ENCODE data around the gene CTRB2. TPM values are rescaled to one million over a fixed set of nuclear protein-coding genes. Genes with fewer than 3 reads are reported as not detected.

CTRB2 gene
- total RNA-seq, 1 donor from 2014 or later, result not detected

DNA sequence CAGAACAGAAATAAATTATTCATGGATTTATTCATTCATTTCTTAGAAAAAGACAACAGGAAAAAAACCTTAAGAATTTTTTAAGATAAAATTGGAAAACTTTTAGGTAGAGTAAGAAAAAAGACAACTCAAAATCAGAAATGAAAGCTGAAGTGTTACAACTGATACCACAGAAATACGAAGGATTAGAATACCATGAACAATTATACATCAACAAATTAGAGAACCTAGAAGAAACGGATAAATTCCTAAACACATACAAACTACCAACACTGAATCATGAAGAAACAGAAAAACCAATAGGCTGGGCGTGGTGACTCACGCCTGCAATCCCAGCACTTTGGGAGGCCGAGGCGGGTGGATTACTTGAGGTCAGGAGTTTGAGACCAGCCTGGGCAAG is 27.8 kb downstream of the CTRB2 start:
- Histone ChIP-seq H3K9ac (ENCODE audit: low read depth in 1 of 3, low read length in 3 of 3) (no peak overlapping the region), H3K9me3 (ENCODE audit: control insufficient read depth in 3 of 3, low read length in 3 of 3) (peaks cover 5 to 13% (median 5%) of the 10 kb centered on the region in 3 donors)

DNA sequence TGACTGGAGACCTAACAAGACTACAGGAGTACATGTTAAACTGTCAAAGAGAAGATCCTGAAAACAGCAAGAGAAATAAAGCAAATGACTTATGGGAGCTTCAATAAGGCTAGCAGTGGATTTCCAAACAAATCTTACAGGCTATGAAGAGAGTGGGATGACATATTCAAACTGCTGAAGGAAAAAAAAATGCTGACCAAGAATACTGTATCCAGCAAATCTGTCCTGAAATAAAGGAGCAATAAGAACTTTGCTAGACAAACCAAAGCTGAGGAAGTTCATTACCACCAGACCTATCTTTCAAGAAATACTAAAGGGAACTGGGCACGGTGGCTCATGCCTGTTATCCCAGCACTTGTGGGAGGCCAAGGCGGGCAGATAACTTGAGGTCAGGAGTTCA is 30.0 kb downstream of the CTRB2 start:
- H3K9me3 ChIP-seq (ENCODE audit: control insufficient read depth in 3 of 3, low read length in 3 of 3), result peaks cover 5 to 13% (median 10%) of the 10 kb centered on the region in 3 donors
- H3K27me3 ChIP-seq (ENCODE audit: control insufficient read depth in 3 of 3, insufficient read depth in 3 of 3, low read length in 3 of 3), result no peaks in the 10 kb centered on the region

More for the DNA sequence above, 27.8 kb downstream of the CTRB2 start:
- Histone ChIP-seq H3K4me1 (ENCODE audit: control insufficient read depth in 3 of 3, insufficient read depth in 3 of 3, low read length in 3 of 3) (no peaks in the 10 kb centered on the region), H3K27ac (ENCODE audit: low read depth, low read length) (no peak overlapping the region), H3K27me3 (ENCODE audit: control insufficient read depth in 3 of 3, insufficient read depth in 3 of 3, low read length in 3 of 3) (no peaks in the 10 kb centered on the region), H3K4me3 (ENCODE audit: low read length in 3 of 3) (no peak overlapping the region), H3K36me3 (ENCODE audit: control insufficient read depth in 3 of 3, insufficient read depth in 3 of 3, low read length in 3 of 3) (no peaks in the 10 kb centered on the region)

GRCh38 chr16:75175074-75175473 is 31.9 kb downstream of the CTRB2 start:
- no peak overlapping the region for H3K4me3 ChIP-seq (ENCODE audit: low read length in 3 of 3)
- no peaks in the 10 kb centered on the region for H3K27me3 ChIP-seq (ENCODE audit: control insufficient read depth in 3 of 3, insufficient read depth in 3 of 3, low read length in 3 of 3)
- no peak overlapping the region for H3K9ac ChIP-seq (ENCODE audit: low read depth in 1 of 3, low read length in 3 of 3)
- H3K4me1 ChIP-seq (ENCODE audit: control insufficient read depth in 3 of 3, insufficient read depth in 3 of 3, low read length in 3 of 3), result no peaks in the 10 kb centered on the region
- H3K36me3 ChIP-seq (ENCODE audit: control insufficient read depth in 3 of 3, insufficient read depth in 3 of 3, low read length in 3 of 3), result peaks cover 4 to 11% (median 10%) of the 10 kb centered on the region in 3 donors
- peaks cover 5 to 18% (median 17%) of the 10 kb centered on the region in 3 donors for H3K9me3 ChIP-seq (ENCODE audit: control insufficient read depth in 3 of 3, low read length in 3 of 3)
- no peak overlapping the region for H3K27ac ChIP-seq (ENCODE audit: low read depth, low read length)

More for the DNA sequence above, 30.0 kb downstream of the CTRB2 start:
- no peak overlapping the region for H3K27ac ChIP-seq (ENCODE audit: low read depth, low read length)
- no peaks in the 10 kb centered on the region for H3K36me3 ChIP-seq (ENCODE audit: control insufficient read depth in 3 of 3, insufficient read depth in 3 of 3, low read length in 3 of 3)
- no peak overlapping the region for H3K4me3 ChIP-seq (ENCODE audit: low read length in 3 of 3)
- H3K4me1 ChIP-seq (ENCODE audit: control insufficient read depth in 3 of 3, insufficient read depth in 3 of 3, low read length in 3 of 3), result no peaks in the 10 kb centered on the region
- no peak overlapping the region for H3K9ac ChIP-seq (ENCODE audit: low read depth in 1 of 3, low read length in 3 of 3)

- no peak overlapping the region for H3K27ac ChIP-seq (ENCODE audit: low read depth, low read length)
- H3K27me3 ChIP-seq (ENCODE audit: control insufficient read depth in 3 of 3, insufficient read depth in 3 of 3, low read length in 3 of 3), result no peaks in the 10 kb centered on the region
These were observed 34.4 kb downstream of the CTRB2 start for GRCh38 chr16:75172578-75172977.

DNA sequence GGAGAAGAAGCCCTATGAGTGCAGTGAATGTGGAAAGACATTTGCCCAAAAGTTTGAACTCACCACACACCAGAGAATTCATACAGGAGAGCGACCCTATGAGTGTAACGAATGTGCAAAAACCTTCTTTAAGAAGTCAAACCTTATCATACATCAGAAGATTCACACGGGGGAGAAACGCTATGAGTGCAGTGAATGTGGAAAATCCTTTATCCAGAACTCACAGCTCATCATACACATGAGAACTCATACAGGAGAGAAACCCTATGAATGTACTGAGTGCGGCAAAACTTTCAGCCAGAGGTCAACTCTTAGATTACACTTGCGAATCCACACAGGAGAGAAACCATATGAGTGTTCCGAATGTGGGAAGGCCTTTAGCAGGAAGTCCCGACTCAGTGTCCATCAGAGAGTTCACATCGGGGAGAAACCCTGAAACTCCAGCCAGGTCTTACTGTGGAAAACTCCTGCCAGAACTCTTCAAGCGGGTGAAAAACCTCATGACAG is 37.0 kb downstream of the CTRB2 start:
- Histone ChIP-seq H3K27ac (ENCODE audit: low read depth, low read length) (no peak overlapping the region), H3K9ac (ENCODE audit: low read depth in 1 of 3, low read length in 3 of 3) (no peak overlapping the region), H3K27me3 (ENCODE audit: control insufficient read depth in 3 of 3, insufficient read depth in 3 of 3, low read length in 3 of 3) (no peaks in the 10 kb centered on the region), H3K9me3 (ENCODE audit: control insufficient read depth in 3 of 3, low read length in 3 of 3) (peaks cover 0 to 34% (median 19%) of the 10 kb centered on the region in 3 donors), H3K4me1 (ENCODE audit: control insufficient read depth in 3 of 3, insufficient read depth in 3 of 3, low read length in 3 of 3) (no peaks in the 10 kb centered on the region), H3K4me3 (ENCODE audit: low read length in 3 of 3) (peak overlapping the region in 2 of 3 donors; percentile 4 to 17), H3K36me3 (ENCODE audit: control insufficient read depth in 3 of 3, insufficient read depth in 3 of 3, low read length in 3 of 3) (peaks cover 33 to 45% (median 45%) of the 10 kb centered on the region in 3 donors)

More at GRCh38 chr16:75172578-75172977, 34.4 kb downstream of the CTRB2 start:
- Histone ChIP-seq H3K4me1 (ENCODE audit: control insufficient read depth in 3 of 3, insufficient read depth in 3 of 3, low read length in 3 of 3) (no peaks in the 10 kb centered on the region), H3K9me3 (ENCODE audit: control insufficient read depth in 3 of 3, low read length in 3 of 3) (peaks cover 5 to 39% (median 29%) of the 10 kb centered on the region in 3 donors), H3K36me3 (ENCODE audit: control insufficient read depth in 3 of 3, insufficient read depth in 3 of 3, low read length in 3 of 3) (peaks cover 22 to 35% (median 35%) of the 10 kb centered on the region in 3 donors), H3K9ac (ENCODE audit: low read depth in 1 of 3, low read length in 3 of 3) (no peak overlapping the region), H3K4me3 (ENCODE audit: low read length in 3 of 3) (no peak overlapping the region)

- Histone ChIP-seq H3K27ac (ENCODE audit: low read depth, low read length) (no peak overlapping the region), H3K36me3 (ENCODE audit: control insufficient read depth in 3 of 3, insufficient read depth in 3 of 3, low read length in 3 of 3) (peaks cover under 1 to 14% (median 3%) of the 10 kb centered on the region in 3 donors), H3K9me3 (ENCODE audit: control insufficient read depth in 3 of 3, low read length in 3 of 3) (no peaks in the 10 kb centered on the region), H3K4me1 (ENCODE audit: control insufficient read depth in 3 of 3, insufficient read depth in 3 of 3, low read length in 3 of 3) (no peaks in the 10 kb centered on the region), H3K9ac (ENCODE audit: low read depth in 1 of 3, low read length in 3 of 3) (no peak overlapping the region), H3K27me3 (ENCODE audit: control insufficient read depth in 3 of 3, insufficient read depth in 3 of 3, low read length in 3 of 3) (no peaks in the 10 kb centered on the region), H3K4me3 (ENCODE audit: low read length in 3 of 3) (no peak overlapping the region)
These were observed 46.6 kb downstream of the CTRB2 start for GRCh38 chr16:75160386-75160785.

Other genes with a start within 250 kb of the CTRB2 start
- gene WDR59, start 222.0 kb downstream of the CTRB2 start, total RNA-seq, result 16.7 TPM
- 7.8 TPM for gene ZNRF1, start 208.1 kb downstream of the CTRB2 start, total RNA-seq
- gene LDHD, start 90.4 kb downstream of the CTRB2 start, total RNA-seq, result 6.3 TPM
- 12.5 TPM for gene ZFP1, start 58.6 kb downstream of the CTRB2 start, total RNA-seq
- not detected for gene CTRB1, start 11.8 kb upstream of the CTRB2 start, total RNA-seq
- 19.3 TPM for gene BCAR1, start 44.5 kb upstream of the CTRB2 start, total RNA-seq
- gene CFDP1, start 226.3 kb upstream of the CTRB2 start, total RNA-seq, result 49.6 TPM